NCI-H345 treated with DMSO at 0.1 percent for 48 hours (cell line): ENCODE measurements around the gene PFAS.

Experiments
- DNase-seq: peaks from one replicate; lab custom pipeline; 2025; ENCODE audit not compliant: unreplicated experiment; lab: John Stamatoyannopoulos, UW

Gene PFAS

GRCh38 chr17:8294814-8295316 lies 45.8 kb downstream of the PFAS start:
- no peak for DNase-seq

- no peak for DNase-seq
Measured at GRCh38 chr17:8300226-8300625, 51.1 kb downstream of the PFAS start.

- DNase-seq: peak; percentile 5
Measured at GRCh38 chr17:8300627-8301242, 51.6 kb downstream of the PFAS start.

GRCh38 chr17:8310601-8311123 lies 61.6 kb downstream of the PFAS start:
- DNase-seq: no peak

GRCh38 chr17:8311131-8311790 lies 62.2 kb downstream of the PFAS start:
- no peak for DNase-seq

- no peak for DNase-seq
Measured at GRCh38 chr17:8312251-8312650, 63.2 kb downstream of the PFAS start.

GRCh38 chr17:8312726-8313600 lies 63.9 kb downstream of the PFAS start:
- no peak for DNase-seq

GRCh38 chr17:8314797-8315763 lies 66.0 kb downstream of the PFAS start:
- DNase-seq: no peak

- no peak for DNase-seq
Measured at GRCh38 chr17:8315764-8316217, 66.7 kb downstream of the PFAS start.

- DNase-seq: no peak
Measured at GRCh38 chr17:8318010-8318935, 69.2 kb downstream of the PFAS start.
